Left lung (tissue), 10 donors: ENCODE results near the gene MYL4. TPM values are rescaled to one million over a fixed set of nuclear protein-coding genes. Genes with fewer than 3 reads are reported as not detected.
A peak's percentile ranks its signal among the peaks of the same experiment; 100 is the strongest.

Experiments
- ATAC-seq: fragments of 200-7000 bp; cut with Tn5 transposase; one replicate; pipeline ENCODE4 v1.9.1; 2020; ENCODE audit warnings: moderate library complexity
- DNase-seq, 4 donors: peaks; one replicate each; pipeline ENCODE4 v3.0.0-alpha.2; 2013 to 2020
- H3K27ac ChIP-seq, 2 donors: fragments of 200-600 bp; sonication (generic) in 1 of 2; one replicate each; pipeline versions ENCODE4 v1.5.0 to v1.8.0; 2020 to 2021
- H3K27me3 ChIP-seq, 2 donors: fragments of 200-600 bp; sonication (generic) in 1 of 2; one replicate each; pipeline versions ENCODE4 v1.5.0 to v1.8.0; 2020 to 2021
- H3K36me3 ChIP-seq, 2 donors: fragments of 200-600 bp; sonication (generic) in 1 of 2; one replicate each; pipeline versions ENCODE4 v1.5.0 to v1.8.0; 2020 to 2021
- H3K4me1 ChIP-seq, 2 donors: fragments of 200-600 bp; one replicate each; pipeline ENCODE4 v1.8.0; 2021
- H3K4me3 ChIP-seq, 2 donors: fragments of 200-600 bp; sonication (generic) in 1 of 2; one replicate each; pipeline versions ENCODE4 v1.5.0 to v1.8.0; 2020 to 2021; ENCODE audit warnings: mild to moderate bottlenecking in 1 of 2
- H3K9me3 ChIP-seq, 2 donors: fragments of 200-600 bp; sonication (generic) in 1 of 2; one replicate each; pipeline versions ENCODE4 v1.5.0 to v1.8.0; 2020 to 2021
- intact Hi-C, 2 donors: fragments of 100-400 bp; cut with DNase I; formaldehyde crosslinking; loops; one replicate each; pipeline versions ENCODE4 v1.11.2 to v1.14.2; 2022
- polyA plus RNA-seq, 6 donors: library from polyadenylated mRNA; unstranded; fragments of 120-200 nt; gene quantifications; one replicate each; pipeline ENCODE4 v1.2.1, GENCODE V29; 2013; ENCODE audit not compliant: insufficient read length in 6 of 6
- total RNA-seq, 2 donors: library from RNA; stranded (reverse); fragmentation: NEBNext Ultra II Directional; extraction: Animal tissue kit (Norgen Biotek cat#: 25700); gene quantifications; one replicate each; pipeline ENCODE4 v1.2.1, GENCODE V29; 2021
- TF ChIP-seq, protein P1 (sequence below), 2 donors: fragments of 200-600 bp; sonication (generic) in 1 of 2; IDR thresholded peaks; one replicate each; pipeline versions ENCODE4 v1.5.0 to v1.8.0; 2021; ENCODE audit warnings: antibody characterized with exemption in 2 of 2
- donor health status: DM: no; HTN: yes; CAD: no.
- donor health status: DM: no; HTN: no; CAD: no.

Gene MYL4
- total and polyA plus RNA-seq, 8 donors: 0.99 to 4.6 (median 2.7) TPM

DNA sequence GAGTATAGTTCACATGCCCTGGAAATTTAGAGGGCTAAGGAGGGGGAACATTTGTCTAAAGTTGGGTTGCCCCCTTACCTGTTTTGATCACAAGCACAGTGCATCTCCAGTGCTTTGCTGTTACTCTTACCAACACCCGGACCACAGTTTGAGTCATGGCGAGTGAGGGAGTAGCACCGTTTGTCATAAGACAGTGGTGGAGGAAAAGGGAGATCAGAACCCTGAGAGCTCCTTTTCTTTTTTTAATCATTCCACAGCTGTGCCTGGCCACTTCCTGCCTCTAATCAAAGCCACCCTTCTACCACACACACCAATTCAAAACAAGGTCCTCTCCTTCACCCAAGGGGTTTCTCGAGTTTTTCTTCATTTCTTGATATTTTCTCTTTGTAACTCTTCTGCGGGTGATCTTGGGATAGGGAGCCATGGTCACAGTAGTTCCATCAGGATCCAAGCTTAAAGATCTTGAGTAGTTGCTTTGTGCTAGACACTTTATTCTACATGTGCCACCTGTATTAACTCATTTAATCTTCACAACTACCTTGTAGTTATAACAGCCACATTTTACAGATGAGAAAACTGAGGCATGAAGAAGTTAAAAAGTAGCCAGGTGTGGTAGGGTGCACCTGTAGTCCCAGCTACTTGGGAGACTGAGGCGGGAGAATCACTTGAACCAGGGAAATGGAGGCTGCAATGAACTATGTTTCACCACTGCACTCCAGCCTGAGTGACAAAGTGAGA is 5.0 kb upstream of the MYL4 start:
- H3K9me3 ChIP-seq: no peaks in the 10 kb centered on the region
- intact Hi-C loops: no loop called here

DNA sequence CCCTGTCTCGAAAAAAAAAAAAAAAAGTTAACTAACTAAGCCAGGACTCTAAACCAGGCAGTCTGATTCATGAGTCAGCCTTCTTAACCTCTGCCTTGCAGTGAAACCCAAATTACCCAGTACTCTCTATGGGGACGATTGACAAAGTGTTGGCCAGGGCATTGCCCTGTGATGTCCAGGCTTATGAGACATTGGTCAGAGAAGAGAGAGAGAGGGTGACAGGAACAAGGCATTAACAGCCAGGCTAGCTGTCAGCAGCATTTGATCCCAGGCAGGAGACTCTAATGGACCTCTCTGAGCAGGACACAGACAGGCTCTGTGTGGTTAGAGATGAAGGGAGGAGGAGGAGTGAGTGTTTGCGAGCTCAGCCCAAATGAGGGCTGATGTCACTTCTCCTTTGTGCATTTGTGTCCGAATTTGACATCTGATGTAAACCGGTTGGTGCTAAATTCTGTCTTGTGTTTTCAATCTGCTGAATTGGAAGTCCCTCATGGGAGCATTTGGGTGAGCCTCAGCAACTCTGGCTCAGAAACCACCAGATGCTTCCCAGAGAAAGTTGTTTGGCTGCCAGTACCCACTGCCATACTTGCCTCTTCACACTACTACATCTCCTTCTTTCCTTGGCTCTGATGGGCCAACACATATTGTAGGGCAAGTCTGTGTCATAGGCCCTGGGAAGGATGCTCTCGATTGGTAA is 4.3 kb upstream of the MYL4 start:
- peak; percentile 57 for ATAC-seq
- intact Hi-C loops: no loop called here
- no peaks in the 10 kb centered on the region for H3K9me3 ChIP-seq
- DNase-seq: no peak
- TF ChIP-seq, protein P1, sequence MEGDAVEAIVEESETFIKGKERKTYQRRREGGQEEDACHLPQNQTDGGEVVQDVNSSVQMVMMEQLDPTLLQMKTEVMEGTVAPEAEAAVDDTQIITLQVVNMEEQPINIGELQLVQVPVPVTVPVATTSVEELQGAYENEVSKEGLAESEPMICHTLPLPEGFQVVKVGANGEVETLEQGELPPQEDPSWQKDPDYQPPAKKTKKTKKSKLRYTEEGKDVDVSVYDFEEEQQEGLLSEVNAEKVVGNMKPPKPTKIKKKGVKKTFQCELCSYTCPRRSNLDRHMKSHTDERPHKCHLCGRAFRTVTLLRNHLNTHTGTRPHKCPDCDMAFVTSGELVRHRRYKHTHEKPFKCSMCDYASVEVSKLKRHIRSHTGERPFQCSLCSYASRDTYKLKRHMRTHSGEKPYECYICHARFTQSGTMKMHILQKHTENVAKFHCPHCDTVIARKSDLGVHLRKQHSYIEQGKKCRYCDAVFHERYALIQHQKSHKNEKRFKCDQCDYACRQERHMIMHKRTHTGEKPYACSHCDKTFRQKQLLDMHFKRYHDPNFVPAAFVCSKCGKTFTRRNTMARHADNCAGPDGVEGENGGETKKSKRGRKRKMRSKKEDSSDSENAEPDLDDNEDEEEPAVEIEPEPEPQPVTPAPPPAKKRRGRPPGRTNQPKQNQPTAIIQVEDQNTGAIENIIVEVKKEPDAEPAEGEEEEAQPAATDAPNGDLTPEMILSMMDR (IDR thresholded peaks at IDR 0.05): no peak
- H3K4me3 ChIP-seq: no peak overlapping the region
- no peaks in the 10 kb centered on the region for H3K27me3 ChIP-seq
- H3K36me3 ChIP-seq: no peaks in the 10 kb centered on the region
- peak overlapping the region; percentile 69 to 83 for H3K27ac ChIP-seq
- peaks cover 11 to 26% of the 10 kb centered on the region in 2 donors for H3K4me1 ChIP-seq

More for the DNA sequence above, 5.0 kb upstream of the MYL4 start:
- H3K36me3 ChIP-seq: no peaks in the 10 kb centered on the region
- peak overlapping the region; percentile 69 to 83 for H3K27ac ChIP-seq
- H3K4me3 ChIP-seq: no peak overlapping the region
- DNase-seq: no peak
- ATAC-seq: no peak
- H3K4me1 ChIP-seq: peaks cover 11 to 30% of the 10 kb centered on the region in 2 donors
- no peaks in the 10 kb centered on the region for H3K27me3 ChIP-seq
- TF ChIP-seq, protein P1 (IDR thresholded peaks at IDR 0.05): no peak

DNA sequence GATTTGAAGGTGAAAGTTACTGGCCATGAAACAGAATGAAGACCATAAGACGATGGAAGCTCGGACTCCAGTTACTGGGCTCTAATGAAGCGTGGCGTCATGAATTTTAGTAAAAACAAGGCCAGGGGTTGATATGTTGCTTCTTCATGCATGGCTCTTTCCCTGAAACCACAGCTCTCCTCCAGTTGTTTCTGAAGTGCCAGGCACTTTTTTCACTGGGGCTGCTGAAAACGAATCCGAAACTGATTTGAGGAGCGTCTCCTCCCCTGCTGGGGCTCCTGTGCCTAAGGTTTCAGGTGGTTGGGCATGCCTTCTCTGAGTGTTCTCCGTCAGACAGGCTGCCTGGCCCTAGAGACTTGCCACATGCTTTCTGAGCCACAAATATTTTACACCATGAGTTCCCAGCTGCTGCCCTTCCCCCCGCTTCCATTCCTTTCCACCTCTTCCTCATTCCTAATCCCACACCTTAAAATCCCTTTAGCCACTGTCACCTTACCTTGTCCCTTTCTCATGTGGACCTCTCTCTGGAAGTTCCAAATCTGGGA is 3.7 kb upstream of the MYL4 start:
- H3K9me3 ChIP-seq: no peaks in the 10 kb centered on the region
- ATAC-seq (peak; percentile 91), DNase-seq (peak in 2 of 4 donors; percentile 77 to 78)
- intact Hi-C loops: no loop called here
- H3K27ac ChIP-seq: peak overlapping the region; percentile 69 to 83
- H3K4me3 ChIP-seq: no peak overlapping the region
- TF ChIP-seq, protein P1 (IDR thresholded peaks at IDR 0.05): no peak
- no peaks in the 10 kb centered on the region for H3K27me3 ChIP-seq
- H3K36me3 ChIP-seq: no peaks in the 10 kb centered on the region
- peaks cover 13 to 20% of the 10 kb centered on the region in 2 donors for H3K4me1 ChIP-seq

DNA sequence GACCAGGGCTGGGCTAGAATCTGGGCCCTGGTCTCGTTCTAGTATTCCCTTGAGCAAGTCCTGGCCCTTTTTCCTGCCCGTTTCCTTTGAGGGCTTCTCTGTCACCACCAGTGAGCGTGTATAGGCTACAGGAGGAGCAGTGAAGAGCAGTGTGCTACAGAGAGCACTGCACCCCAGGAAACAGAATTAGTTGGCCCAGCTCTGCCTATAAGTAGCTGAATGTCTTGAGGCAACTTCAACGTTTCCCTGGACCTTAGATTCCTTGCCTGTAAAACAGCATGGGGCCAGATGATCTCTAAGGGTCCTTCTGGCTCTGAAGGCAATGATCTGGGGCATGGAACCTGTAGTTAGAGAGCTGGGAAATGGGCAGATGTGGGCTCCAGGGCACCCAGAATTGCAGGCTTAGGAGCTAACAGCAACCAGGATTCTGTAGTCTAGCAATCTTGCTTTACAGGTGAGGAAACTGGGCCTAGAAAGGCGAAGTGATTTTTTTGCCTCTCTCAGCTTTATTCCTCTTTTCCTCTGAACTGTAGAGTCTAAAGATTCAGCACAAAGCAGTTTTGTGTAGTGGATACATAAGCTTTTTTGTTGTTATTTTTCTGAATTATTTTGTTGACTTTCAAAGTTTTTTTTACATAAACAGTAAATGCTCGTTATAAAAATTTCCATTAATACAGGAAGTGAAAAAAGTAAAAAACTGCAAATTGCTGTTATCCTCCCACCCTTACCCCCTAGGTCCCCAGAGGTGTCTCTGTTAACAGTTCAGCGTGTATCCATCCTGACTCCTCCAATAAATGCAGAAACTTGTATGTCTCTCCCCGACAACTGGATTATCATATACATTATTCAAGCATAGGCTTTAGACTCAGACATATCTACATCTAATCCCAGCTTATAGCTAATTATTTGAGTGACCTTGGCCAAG is 1.7 kb upstream of the MYL4 start:
- TF ChIP-seq, protein P1 (IDR thresholded peaks at IDR 0.05): no peak
- peaks cover 13 to 17% of the 10 kb centered on the region in 2 donors for H3K4me1 ChIP-seq
- H3K4me3 ChIP-seq: no peak overlapping the region
- no peak overlapping the region for H3K27ac ChIP-seq
- intact Hi-C loops: no loop called here
- ATAC-seq (no peak), DNase-seq (no peak)
- H3K9me3 ChIP-seq: no peaks in the 10 kb centered on the region
- no peaks in the 10 kb centered on the region for H3K36me3 ChIP-seq
- no peaks in the 10 kb centered on the region for H3K27me3 ChIP-seq
